Measurements from ENCODE around the gene CASKIN1. TPM values are rescaled to one million over a fixed set of nuclear protein-coding genes. Genes with fewer than 3 reads are reported as not detected.
A peak's percentile ranks its signal among the peaks of the same experiment; 100 is the strongest.
"Not testable (repeated sequence)": the region's sequence is repeated elsewhere in the genome, so short reads cannot be mapped to it uniquely, and the experiment has no call there.

CASKIN1 gene, protein sequence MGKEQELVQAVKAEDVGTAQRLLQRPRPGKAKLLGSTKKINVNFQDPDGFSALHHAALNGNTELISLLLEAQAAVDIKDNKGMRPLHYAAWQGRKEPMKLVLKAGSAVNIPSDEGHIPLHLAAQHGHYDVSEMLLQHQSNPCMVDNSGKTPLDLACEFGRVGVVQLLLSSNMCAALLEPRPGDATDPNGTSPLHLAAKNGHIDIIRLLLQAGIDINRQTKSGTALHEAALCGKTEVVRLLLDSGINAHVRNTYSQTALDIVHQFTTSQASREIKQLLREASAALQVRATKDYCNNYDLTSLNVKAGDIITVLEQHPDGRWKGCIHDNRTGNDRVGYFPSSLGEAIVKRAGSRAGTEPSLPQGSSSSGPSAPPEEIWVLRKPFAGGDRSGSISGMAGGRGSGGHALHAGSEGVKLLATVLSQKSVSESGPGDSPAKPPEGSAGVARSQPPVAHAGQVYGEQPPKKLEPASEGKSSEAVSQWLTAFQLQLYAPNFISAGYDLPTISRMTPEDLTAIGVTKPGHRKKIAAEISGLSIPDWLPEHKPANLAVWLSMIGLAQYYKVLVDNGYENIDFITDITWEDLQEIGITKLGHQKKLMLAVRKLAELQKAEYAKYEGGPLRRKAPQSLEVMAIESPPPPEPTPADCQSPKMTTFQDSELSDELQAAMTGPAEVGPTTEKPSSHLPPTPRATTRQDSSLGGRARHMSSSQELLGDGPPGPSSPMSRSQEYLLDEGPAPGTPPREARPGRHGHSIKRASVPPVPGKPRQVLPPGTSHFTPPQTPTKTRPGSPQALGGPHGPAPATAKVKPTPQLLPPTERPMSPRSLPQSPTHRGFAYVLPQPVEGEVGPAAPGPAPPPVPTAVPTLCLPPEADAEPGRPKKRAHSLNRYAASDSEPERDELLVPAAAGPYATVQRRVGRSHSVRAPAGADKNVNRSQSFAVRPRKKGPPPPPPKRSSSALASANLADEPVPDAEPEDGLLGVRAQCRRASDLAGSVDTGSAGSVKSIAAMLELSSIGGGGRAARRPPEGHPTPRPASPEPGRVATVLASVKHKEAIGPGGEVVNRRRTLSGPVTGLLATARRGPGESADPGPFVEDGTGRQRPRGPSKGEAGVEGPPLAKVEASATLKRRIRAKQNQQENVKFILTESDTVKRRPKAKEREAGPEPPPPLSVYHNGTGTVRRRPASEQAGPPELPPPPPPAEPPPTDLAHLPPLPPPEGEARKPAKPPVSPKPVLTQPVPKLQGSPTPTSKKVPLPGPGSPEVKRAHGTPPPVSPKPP (N-terminal part only)
- total RNA-seq (2012; rRNA removed), result under 0.01 and 0.22 TPM in 2 replicates

GRCh38 chr16:2196162-2196980 is at the start of gene CASKIN1:
Gene CASKIN1, minus strand, starts transcription at chr16:2196605. Its CDS starts 173 bp downstream, at chr16:2196432.
- Histone ChIP-seq H3K27me3 (ENCODE audit: control insufficient read depth, insufficient read depth, low read length) (peaks cover 42% of the 10 kb centered on the region), H3K4me1 (ENCODE audit: control insufficient read depth, insufficient read depth, low read length) (no peaks in the 10 kb centered on the region), H3K9ac (ENCODE audit: low read depth, low read length) (no peak within 1 kb of the TSS), H3K36me3 (ENCODE audit: insufficient read depth, low read length) (no peaks in the 10 kb centered on the region), H3K9me3 (replicated peaks; ENCODE audit: low read length) (no peaks in the 10 kb centered on the region), H3K4me2 (ENCODE audit: low read length) (peak within 1 kb of the TSS; percentile 66), H3K4me3 (ENCODE audit: low read length) (peak within 1 kb of the TSS; percentile 57)

GRCh38 chr16:2244926-2245795 is 48.8 kb upstream of the CASKIN1 start:
- H3K9me3 ChIP-seq (replicated peaks; ENCODE audit: low read length), result no peaks in the 10 kb centered on the region
- no peak overlapping the region for H3K4me2 ChIP-seq (ENCODE audit: low read length)
- H3K4me1 ChIP-seq (ENCODE audit: control insufficient read depth, insufficient read depth, low read length), result peaks cover 3% of the 10 kb centered on the region
- peaks cover 47% of the 10 kb centered on the region for H3K36me3 ChIP-seq (ENCODE audit: insufficient read depth, low read length)
- no peak overlapping the region for H3K9ac ChIP-seq (ENCODE audit: low read depth, low read length)
- no peaks in the 10 kb centered on the region for H3K27me3 ChIP-seq (ENCODE audit: control insufficient read depth, insufficient read depth, low read length)
- no peak overlapping the region for H3K4me3 ChIP-seq (ENCODE audit: low read length)

DNA sequence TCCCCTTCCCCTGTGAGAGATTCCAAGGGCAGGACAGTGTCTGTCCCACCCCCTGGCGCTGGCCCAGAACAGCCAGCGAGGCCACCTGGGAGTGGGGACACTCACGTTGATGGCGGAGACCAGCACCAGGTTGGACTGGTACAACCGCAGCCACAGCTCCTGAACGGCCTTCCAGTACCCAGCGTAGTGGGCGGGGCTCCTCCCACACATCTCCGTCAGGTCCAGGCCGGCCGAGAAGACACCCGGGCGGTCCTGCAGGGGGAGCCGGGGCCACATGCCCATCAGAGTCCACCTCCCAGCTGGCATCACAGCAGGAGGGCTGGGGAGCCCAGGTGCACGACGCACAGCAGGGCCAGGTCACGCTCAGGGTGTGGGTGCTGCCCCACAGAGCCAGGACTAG is 47.9 kb upstream of the CASKIN1 start:
- Histone ChIP-seq H3K4me3 (ENCODE audit: low read length) (no peak overlapping the region), H3K4me2 (ENCODE audit: low read length) (no peak overlapping the region), H3K27me3 (ENCODE audit: control insufficient read depth, insufficient read depth, low read length) (no peaks in the 10 kb centered on the region), H3K9me3 (replicated peaks; ENCODE audit: low read length) (no peaks in the 10 kb centered on the region), H3K4me1 (ENCODE audit: control insufficient read depth, insufficient read depth, low read length) (no peaks in the 10 kb centered on the region), H3K36me3 (ENCODE audit: insufficient read depth, low read length) (peaks cover 52% of the 10 kb centered on the region), H3K9ac (ENCODE audit: low read depth, low read length) (no peak overlapping the region)

DNA sequence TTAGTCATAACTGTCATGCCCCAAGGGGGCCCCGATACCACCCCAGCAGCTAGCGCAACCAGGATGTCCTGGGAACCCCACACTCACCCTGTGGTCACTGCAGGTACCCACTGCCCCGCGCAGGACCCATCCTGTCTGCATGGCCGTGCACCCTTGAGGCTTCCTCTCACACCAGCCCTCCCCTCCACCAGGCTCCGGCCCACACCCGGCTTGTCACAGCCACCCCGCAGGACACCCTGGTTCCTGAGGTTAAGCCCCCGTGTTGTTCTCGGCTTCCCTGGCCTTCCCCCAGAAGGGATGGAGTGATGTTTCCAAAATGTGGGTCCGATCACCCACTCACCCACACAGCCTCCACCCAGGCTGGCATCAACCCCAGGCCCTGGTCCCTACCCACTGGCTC is 47.4 kb upstream of the CASKIN1 start:
- H3K27me3 ChIP-seq (ENCODE audit: control insufficient read depth, insufficient read depth, low read length), result no peaks in the 10 kb centered on the region
- H3K9ac ChIP-seq (ENCODE audit: low read depth, low read length), result no peak overlapping the region
- H3K36me3 ChIP-seq (ENCODE audit: insufficient read depth, low read length), result peaks cover 52% of the 10 kb centered on the region
- no peak overlapping the region for H3K4me3 ChIP-seq (ENCODE audit: low read length)
- no peaks in the 10 kb centered on the region for H3K9me3 ChIP-seq (replicated peaks; ENCODE audit: low read length)
- peaks cover 3% of the 10 kb centered on the region for H3K4me1 ChIP-seq (ENCODE audit: control insufficient read depth, insufficient read depth, low read length)
- H3K4me2 ChIP-seq (ENCODE audit: low read length), result no peak overlapping the region

GRCh38 chr16:2243031-2243528 is 46.7 kb upstream of the CASKIN1 start:
- H3K9me3 ChIP-seq (replicated peaks; ENCODE audit: low read length), result no peaks in the 10 kb centered on the region
- H3K27me3 ChIP-seq (ENCODE audit: control insufficient read depth, insufficient read depth, low read length), result no peaks in the 10 kb centered on the region
- H3K9ac ChIP-seq (ENCODE audit: low read depth, low read length), result no peak overlapping the region
- no peak overlapping the region for H3K4me2 ChIP-seq (ENCODE audit: low read length)
- no peak overlapping the region for H3K4me3 ChIP-seq (ENCODE audit: low read length)
- peaks cover 3% of the 10 kb centered on the region for H3K4me1 ChIP-seq (ENCODE audit: control insufficient read depth, insufficient read depth, low read length)
- peaks cover 53% of the 10 kb centered on the region for H3K36me3 ChIP-seq (ENCODE audit: insufficient read depth, low read length)

DNA sequence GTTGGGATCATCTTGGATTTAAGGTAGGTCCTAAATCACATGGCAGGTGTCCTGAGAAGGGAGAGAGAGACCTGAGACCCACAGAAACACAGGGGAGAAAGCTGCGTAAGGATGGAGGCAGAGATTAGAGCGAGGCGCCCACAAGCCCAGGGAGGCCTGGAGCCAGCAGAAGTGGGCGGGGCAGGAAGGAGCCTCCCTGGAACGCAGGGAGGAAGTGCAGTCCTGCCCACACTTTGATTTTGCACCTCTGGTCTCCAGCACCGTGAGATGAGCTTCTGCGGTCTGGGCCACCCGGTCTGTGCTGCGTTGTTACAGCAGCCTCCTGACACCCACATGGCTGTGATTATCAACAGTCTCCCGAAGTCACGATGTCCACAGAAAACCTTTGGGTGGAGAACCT is 46.2 kb upstream of the CASKIN1 start:
- Histone ChIP-seq H3K9me3 (replicated peaks; ENCODE audit: low read length) (no peaks in the 10 kb centered on the region), H3K4me2 (ENCODE audit: low read length) (no peak overlapping the region), H3K9ac (ENCODE audit: low read depth, low read length) (no peak overlapping the region), H3K4me3 (ENCODE audit: low read length) (no peak overlapping the region), H3K27me3 (ENCODE audit: control insufficient read depth, insufficient read depth, low read length) (no peaks in the 10 kb centered on the region), H3K36me3 (ENCODE audit: insufficient read depth, low read length) (peaks cover 53% of the 10 kb centered on the region), H3K4me1 (ENCODE audit: control insufficient read depth, insufficient read depth, low read length) (peaks cover 3% of the 10 kb centered on the region)

GRCh38 chr16:2240331-2240730 is 43.9 kb upstream of the CASKIN1 start:
- not testable (repeated sequence) for H3K4me2 ChIP-seq (ENCODE audit: low read length); H3K9ac ChIP-seq (ENCODE audit: low read depth, low read length); H3K27me3 ChIP-seq (ENCODE audit: control insufficient read depth, insufficient read depth, low read length); H3K4me3 ChIP-seq (ENCODE audit: low read length); H3K9me3 ChIP-seq (replicated peaks; ENCODE audit: low read length)
- Histone ChIP-seq H3K4me1 (ENCODE audit: control insufficient read depth, insufficient read depth, low read length) (peaks cover 21% of the 10 kb centered on the region), H3K36me3 (ENCODE audit: insufficient read depth, low read length) (peaks cover 47% of the 10 kb centered on the region)

DNA sequence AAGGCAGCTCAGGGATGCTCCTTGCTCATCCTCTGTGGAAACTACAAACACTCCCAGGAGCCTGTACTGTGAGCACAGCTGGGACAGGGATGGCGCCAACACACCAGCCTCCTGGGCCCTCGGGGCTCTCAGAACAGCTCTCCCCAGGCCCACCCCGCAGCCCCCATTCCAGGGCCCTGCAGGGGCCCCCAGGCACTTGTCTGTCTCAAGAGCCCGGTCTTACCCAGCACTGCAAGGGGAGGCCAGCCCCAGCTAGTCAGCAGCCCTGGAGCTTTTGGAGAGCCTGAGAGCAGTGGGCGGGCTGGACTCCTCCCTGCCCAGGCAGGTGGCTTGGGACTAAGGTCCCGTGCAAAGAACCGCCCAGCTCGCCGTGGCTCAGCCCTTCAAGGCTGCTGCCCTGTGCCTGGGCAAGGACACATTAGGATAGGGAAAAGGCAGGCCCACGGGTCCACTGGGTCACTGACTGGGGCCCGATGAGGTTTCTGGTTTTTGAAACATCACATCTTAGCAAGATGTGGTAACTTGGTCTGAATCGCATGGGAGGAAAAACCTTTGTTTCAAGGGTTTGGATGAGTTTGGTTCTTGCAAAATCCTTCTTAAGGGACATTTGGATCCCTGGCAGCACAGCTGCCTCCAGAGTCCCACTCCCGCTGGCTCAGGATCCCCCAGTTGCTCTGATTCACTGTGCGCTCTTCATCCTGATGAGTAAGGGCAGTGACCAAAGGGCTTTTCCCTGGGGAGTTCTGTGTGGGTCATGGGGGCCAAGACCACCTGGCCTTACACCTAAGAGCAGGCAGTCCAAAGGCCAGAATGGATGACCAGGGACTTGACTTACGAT is 42.7 kb upstream of the CASKIN1 start:
- Histone ChIP-seq H3K4me2 (ENCODE audit: low read length) (no peak overlapping the region), H3K27me3 (ENCODE audit: control insufficient read depth, insufficient read depth, low read length) (no peaks in the 10 kb centered on the region), H3K9ac (ENCODE audit: low read depth, low read length) (no peak overlapping the region), H3K9me3 (replicated peaks; ENCODE audit: low read length) (no peaks in the 10 kb centered on the region), H3K36me3 (ENCODE audit: insufficient read depth, low read length) (peaks cover 45% of the 10 kb centered on the region), H3K4me3 (ENCODE audit: low read length) (no peak overlapping the region), H3K4me1 (ENCODE audit: control insufficient read depth, insufficient read depth, low read length) (peaks cover 21% of the 10 kb centered on the region)

DNA sequence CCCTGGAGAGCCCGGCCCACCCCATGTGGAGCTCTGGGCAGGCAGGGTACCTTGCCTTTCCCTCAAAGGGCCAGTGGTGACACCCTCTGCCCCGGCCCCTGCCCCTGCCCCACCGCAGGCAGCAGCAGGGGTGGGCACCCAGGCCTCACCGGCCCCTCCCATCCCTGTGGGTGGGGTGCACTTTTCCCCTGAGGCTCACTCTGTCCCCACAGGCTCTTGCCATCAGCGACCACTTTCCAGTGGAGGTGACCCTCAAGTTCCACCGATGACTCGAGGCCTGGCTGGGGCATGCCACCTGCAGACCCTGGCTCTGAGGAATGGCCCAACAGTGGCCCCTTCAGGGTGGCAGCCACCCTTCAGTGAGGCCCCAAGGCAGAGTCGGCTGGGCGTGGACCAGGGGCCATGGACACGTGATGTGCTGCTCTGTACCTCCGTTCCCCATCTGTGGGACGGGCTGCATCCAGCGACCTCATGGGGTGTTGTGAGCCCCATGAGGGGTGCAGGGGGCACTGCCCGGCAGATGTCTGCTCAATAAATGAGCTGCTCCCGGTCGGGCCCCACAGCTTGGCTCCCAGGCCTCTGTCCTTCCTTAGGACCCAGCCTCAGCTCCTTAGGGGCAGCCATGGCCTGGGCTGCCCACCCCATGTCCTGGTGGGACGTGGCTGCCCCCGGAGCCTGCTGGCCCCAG is 41.9 kb upstream of the CASKIN1 start:
- Histone ChIP-seq H3K4me1 (ENCODE audit: control insufficient read depth, insufficient read depth, low read length) (peaks cover 21% of the 10 kb centered on the region), H3K9ac (ENCODE audit: low read depth, low read length) (no peak overlapping the region), H3K9me3 (replicated peaks; ENCODE audit: low read length) (no peaks in the 10 kb centered on the region), H3K36me3 (ENCODE audit: insufficient read depth, low read length) (peaks cover 45% of the 10 kb centered on the region), H3K4me2 (ENCODE audit: low read length) (no peak overlapping the region), H3K4me3 (ENCODE audit: low read length) (no peak overlapping the region), H3K27me3 (ENCODE audit: control insufficient read depth, insufficient read depth, low read length) (no peaks in the 10 kb centered on the region)
